Measurements from ENCODE around the gene VMP1. TPM values are rescaled to one million over a fixed set of nuclear protein-coding genes. Genes with fewer than 3 reads are reported as not detected.

Gene VMP1
- total and polyA plus RNA-seq, 12 donors: 52.4 to 335 (median 130) TPM

- H3K4me3 ChIP-seq: no peak overlapping the region
- WGBS, 4 donors: 6 to 15% (median 10%) methylated on average over 2 of the region's 2 CpGs
- peak overlapping the region; percentile 23 to 73 (median 66) for H3K27ac ChIP-seq
- H3K27me3 ChIP-seq: no peaks in the 10 kb centered on the region
- H3K9me3 ChIP-seq (replicated peaks in 1 of 3): no peaks in the 10 kb centered on the region
- intact Hi-C loops (cut with DNase I): no loop called here
- TF ChIP-seq, protein P1, sequence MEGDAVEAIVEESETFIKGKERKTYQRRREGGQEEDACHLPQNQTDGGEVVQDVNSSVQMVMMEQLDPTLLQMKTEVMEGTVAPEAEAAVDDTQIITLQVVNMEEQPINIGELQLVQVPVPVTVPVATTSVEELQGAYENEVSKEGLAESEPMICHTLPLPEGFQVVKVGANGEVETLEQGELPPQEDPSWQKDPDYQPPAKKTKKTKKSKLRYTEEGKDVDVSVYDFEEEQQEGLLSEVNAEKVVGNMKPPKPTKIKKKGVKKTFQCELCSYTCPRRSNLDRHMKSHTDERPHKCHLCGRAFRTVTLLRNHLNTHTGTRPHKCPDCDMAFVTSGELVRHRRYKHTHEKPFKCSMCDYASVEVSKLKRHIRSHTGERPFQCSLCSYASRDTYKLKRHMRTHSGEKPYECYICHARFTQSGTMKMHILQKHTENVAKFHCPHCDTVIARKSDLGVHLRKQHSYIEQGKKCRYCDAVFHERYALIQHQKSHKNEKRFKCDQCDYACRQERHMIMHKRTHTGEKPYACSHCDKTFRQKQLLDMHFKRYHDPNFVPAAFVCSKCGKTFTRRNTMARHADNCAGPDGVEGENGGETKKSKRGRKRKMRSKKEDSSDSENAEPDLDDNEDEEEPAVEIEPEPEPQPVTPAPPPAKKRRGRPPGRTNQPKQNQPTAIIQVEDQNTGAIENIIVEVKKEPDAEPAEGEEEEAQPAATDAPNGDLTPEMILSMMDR (IDR thresholded peaks at IDR 0.05): no peak
- TF ChIP-seq POLR2A (IDR thresholded peaks at IDR 0.05): peak in 1 of 2 donors; percentile 31
- DNase-seq: no peak
- H3K36me3 ChIP-seq (replicated peaks in 1 of 2): no peaks in the 10 kb centered on the region
- peaks cover 6 to 39% of the 10 kb centered on the region in 2 donors for H3K4me1 ChIP-seq (replicated peaks in 1 of 2)
These were observed 18.2 kb downstream of the VMP1 start for GRCh38 chr17:59725691-59726090.

DNA sequence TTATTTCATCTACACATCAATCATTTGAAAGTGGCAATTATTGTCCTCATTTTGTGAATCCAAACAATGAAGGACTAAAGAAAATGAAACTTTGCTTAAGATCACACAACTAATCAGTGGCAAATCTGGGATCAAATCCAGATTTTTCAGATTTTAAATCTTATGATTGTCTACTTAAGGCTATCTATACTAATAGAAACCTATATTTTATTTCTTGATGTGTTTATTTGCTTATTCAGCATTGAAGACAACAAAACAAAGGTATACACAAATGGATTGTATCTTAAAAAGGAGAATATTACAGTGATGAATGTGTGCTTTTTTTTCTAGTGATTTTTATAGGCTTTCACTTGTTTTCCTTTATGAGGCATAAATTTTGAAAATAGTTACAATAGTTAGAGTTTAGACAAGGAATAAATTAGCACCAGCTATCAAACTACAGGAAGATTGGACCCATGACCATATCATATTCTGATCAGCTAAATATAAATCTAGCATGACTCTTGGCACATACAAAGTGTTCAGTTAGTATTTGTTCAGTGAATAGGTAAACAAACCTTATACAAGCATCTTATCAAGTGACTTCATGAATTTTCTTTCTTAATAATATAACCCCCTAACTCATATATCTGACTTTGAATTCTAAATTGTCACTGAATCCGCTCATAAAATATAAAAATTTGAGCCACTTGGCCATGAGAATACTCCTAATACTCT is 20.5 kb downstream of the VMP1 start:
- TF ChIP-seq, protein P1 (IDR thresholded peaks at IDR 0.05): no peak
- no peak for TF ChIP-seq POLR2A (IDR thresholded peaks at IDR 0.05)
- H3K4me1 ChIP-seq (replicated peaks in 1 of 2): peaks cover 6 to 33% of the 10 kb centered on the region in 2 donors
- DNase-seq: no peak
- H3K4me3 ChIP-seq: no peak overlapping the region
- H3K9me3 ChIP-seq (replicated peaks in 1 of 3): no peaks in the 10 kb centered on the region
- 94 to 100% (median 98%) methylated on average over 1 of the region's 1 CpG for WGBS, 4 donors
- intact Hi-C loops (cut with DNase I): no loop called here
- no peak overlapping the region for H3K27ac ChIP-seq
- H3K27me3 ChIP-seq: no peaks in the 10 kb centered on the region
- H3K36me3 ChIP-seq (replicated peaks in 1 of 2): no peaks in the 10 kb centered on the region

DNA sequence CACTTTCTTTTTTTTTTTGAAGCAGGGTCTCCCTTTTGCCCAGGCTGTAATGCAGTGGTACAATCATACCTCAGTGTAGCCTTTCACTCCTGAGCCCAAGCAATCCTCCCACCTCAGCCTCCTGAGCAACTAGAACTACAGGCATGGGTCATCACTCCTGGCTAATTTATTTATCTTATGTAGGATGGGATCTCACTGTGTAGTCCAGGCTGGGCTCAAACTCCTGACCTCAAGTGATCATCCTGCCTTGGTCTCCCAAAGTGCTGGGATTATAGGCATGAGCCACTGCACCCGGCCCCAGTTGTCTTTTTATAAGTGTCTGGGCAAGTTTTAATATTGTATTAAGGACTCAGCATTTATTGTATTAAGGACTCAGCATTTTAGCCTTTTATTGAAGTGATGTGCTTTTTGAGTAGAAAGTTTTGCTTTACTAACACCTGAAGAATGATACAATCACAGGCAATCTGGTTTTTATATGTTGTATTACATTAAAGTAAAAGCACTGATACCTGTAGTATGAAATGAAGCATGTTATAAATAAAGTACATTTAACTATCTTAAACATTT is 22.9 kb downstream of the VMP1 start:
- H3K27me3 ChIP-seq: no peaks in the 10 kb centered on the region
- TF ChIP-seq, protein P1 (IDR thresholded peaks at IDR 0.05): no peak
- TF ChIP-seq POLR2A (IDR thresholded peaks at IDR 0.05): no peak
- no peak overlapping the region for H3K4me3 ChIP-seq
- no peak for DNase-seq
- peak overlapping the region in 1 of 5 donors; percentile 6 for H3K27ac ChIP-seq
- 83 to 95% (median 93%) methylated on average over 1 of the region's 1 CpG for WGBS, 4 donors
- intact Hi-C loops (cut with DNase I): no loop called here
- no peaks in the 10 kb centered on the region for H3K9me3 ChIP-seq (replicated peaks in 1 of 3)
- H3K4me1 ChIP-seq (replicated peaks in 1 of 2): peaks cover 6 to 18% of the 10 kb centered on the region in 2 donors
- peaks cover 0 to 4% of the 10 kb centered on the region in 2 donors for H3K36me3 ChIP-seq (replicated peaks in 1 of 2)

GRCh38 chr17:59733697-59734096 is 26.2 kb downstream of the VMP1 start:
- 96 to 98% (median 97%) methylated on average over 2 of the region's 2 CpGs for whole genome bisulfite sequencing, 4 donors
- Histone ChIP-seq H3K9me3 (replicated peaks in 1 of 3) (no peaks in the 10 kb centered on the region), H3K4me3 (no peak overlapping the region), H3K4me1 (replicated peaks in 1 of 2) (peaks cover 0 to 6% of the 10 kb centered on the region in 2 donors), H3K27me3 (no peaks in the 10 kb centered on the region), H3K27ac (no peak overlapping the region), H3K36me3 (replicated peaks in 1 of 2) (peaks cover 0 to 24% of the 10 kb centered on the region in 2 donors)
- TF ChIP-seq, protein P1 (IDR thresholded peaks at IDR 0.05): no peak
- TF ChIP-seq POLR2A (IDR thresholded peaks at IDR 0.05): no peak
- intact Hi-C loops (cut with DNase I): no loop called here
- no peak for DNase-seq
